GM23338 (cell line): ENCODE data around the gene HOXA3. TPM values are rescaled to one million over a fixed set of nuclear protein-coding genes. Genes with fewer than 3 reads are reported as not detected.
A peak's percentile ranks its signal among the peaks of the same experiment; 100 is the strongest.

ENCODE experiments used
- ATAC-seq: fragments of 200-7000 bp; cut with Tn5 transposase; 3 replicates; pipeline ENCODE4 v1.9.1; 2020
- DNase-seq: peaks from one replicate; pipeline ENCODE4 v3.0.0-alpha.2; 2015; ENCODE audit warnings: low spot score
- H2AFZ ChIP-seq: fragments of 200-600 bp; sonication (generic); 2 replicates; pipeline ENCODE4 v1.8.0; 2016; ENCODE audit warnings: antibody characterized with exemption, mild to moderate bottlenecking, moderate library complexity
- H3F3A ChIP-seq: fragments of 200-600 bp; sonication (generic); replicated peaks from 2 replicates; pipeline ENCODE4 v1.8.0; 2017; ENCODE audit warnings: antibody characterized with exemption, mixed run types, low read depth
- H3K27ac ChIP-seq: fragments of 200-600 bp; sonication (generic); 2 replicates; pipeline ENCODE4 v1.6.1; 2016; ENCODE audit warnings: low read depth
- H3K27me3 ChIP-seq: fragments of 200-600 bp; sonication (generic); 2 replicates; pipeline ENCODE4 v1.8.0; 2016; ENCODE audit warnings: mild to moderate bottlenecking, mixed run types, moderate library complexity; ENCODE audit not compliant: insufficient read depth
- H3K36me3 ChIP-seq: fragments of 200-600 bp; sonication (generic); 2 replicates; pipeline ENCODE4 v1.8.0; 2016; ENCODE audit warnings: mild to moderate bottlenecking; ENCODE audit not compliant: insufficient read depth
- H3K4me1 ChIP-seq: fragments of 200-600 bp; sonication (generic); 2 replicates; pipeline ENCODE4 v1.8.0; 2016; ENCODE audit warnings: mild to moderate bottlenecking, moderate library complexity; ENCODE audit not compliant: insufficient read depth
- H3K4me2 ChIP-seq: fragments of 200-600 bp; sonication (generic); 2 replicates; pipeline ENCODE4 v1.7.1; 2017; ENCODE audit warnings: mixed run types
- H3K4me3 ChIP-seq: fragments of 200-600 bp; sonication (generic); 2 replicates; pipeline ENCODE4 v1.6.1; 2016; ENCODE audit warnings: mixed run types
- H3K79me2 ChIP-seq: fragments of 200-600 bp; sonication (generic); replicated peaks from 2 replicates; pipeline ENCODE4 v1.8.0; 2017; ENCODE audit warnings: mild to moderate bottlenecking; ENCODE audit not compliant: insufficient read depth
- H3K9me2 ChIP-seq: fragments of 200-600 bp; sonication (generic); 2 replicates; pipeline ENCODE4 v1.8.0; 2017; ENCODE audit not compliant: insufficient read depth
- H4K20me1 ChIP-seq: fragments of 200-600 bp; sonication (generic); replicated peaks from 2 replicates; pipeline ENCODE4 v1.8.0; 2017; ENCODE audit warnings: mild to moderate bottlenecking; ENCODE audit not compliant: insufficient read depth
- H3K27ac Mint-ChIP-seq: 2 replicates; pipeline ENCODE4 v1.8.0; 2020; ENCODE audit warnings: inconsistent platforms, mild to moderate bottlenecking, moderate library complexity, mixed read lengths
- H3K27me3 Mint-ChIP-seq: 3 replicates; pipeline ENCODE4 v1.8.0; 2022; ENCODE audit warnings: low read depth, mild to moderate bottlenecking, moderate library complexity, mixed read lengths, inconsistent platforms; ENCODE audit not compliant: insufficient read depth, poor library complexity
- H3K36me3 Mint-ChIP-seq: 3 replicates; pipeline ENCODE4 v1.8.0; 2021; ENCODE audit warnings: low read depth, mild to moderate bottlenecking, inconsistent platforms, moderate library complexity, mixed read lengths
- H3K4me1 Mint-ChIP-seq: 3 replicates; pipeline ENCODE4 v1.8.0; 2020; ENCODE audit warnings: mild to moderate bottlenecking, inconsistent platforms, mixed read lengths
- H3K4me3 Mint-ChIP-seq: 3 replicates; pipeline ENCODE4 v1.8.0; 2021; ENCODE audit warnings: moderate library complexity, mild to moderate bottlenecking, inconsistent platforms, mixed read lengths
- H3K9me3 Mint-ChIP-seq: 3 replicates; pipeline ENCODE4 v1.8.0; 2020; ENCODE audit warnings: moderate library complexity, mild to moderate bottlenecking, inconsistent platforms, mixed read lengths
- EZH2 ChIP-seq: fragments of 200-600 bp; sonication (generic); IDR thresholded peaks from one replicate; pipeline ENCODE4 v1.8.0; 2017; ENCODE audit warnings: antibody characterized with exemption, mild to moderate bottlenecking, low read depth; ENCODE audit not compliant: unreplicated experiment
- POLR2AphosphoS5 ChIP-seq: IDR thresholded peaks from 2 replicates; pipeline ENCODE4 v1.6.1; 2016; ENCODE audit warnings: antibody characterized with exemption, low read depth
- ZNF114 ChIP-seq: fragments of 250-450 bp; sonication (Bioruptor Pico); IDR thresholded peaks from 2 replicates; pipeline ENCODE4 v1.5.0; 2020; ENCODE audit warnings: mild to moderate bottlenecking, moderate library complexity
- ZNF462 ChIP-seq: fragments of 250-450 bp; sonication (Bioruptor Pico); IDR thresholded peaks from 2 replicates; pipeline ENCODE4 v1.5.0; 2020; ENCODE audit warnings: mild to moderate bottlenecking, moderate library complexity
- polyA plus RNA-seq: library from polyadenylated mRNA; unstranded; fragments of >200 nt; fragmentation: Nextera tagmentation; extraction: Ambion mirVana; gene quantifications from 2 replicates; pipeline ENCODE4 v1.2.1, GENCODE V29; 2016
- total RNA-seq: library from RNA; depleted of rRNA; stranded (reverse); fragments of >200 nt; shearing (Covaris generic); gene quantifications from 2 replicates; pipeline ENCODE4 v1.2.3, GENCODE V29; 2014
- TF ChIP-seq, protein P1 (sequence below): IDR thresholded peaks from one replicate; pipeline ENCODE4 v1.6.1; 2018; ENCODE audit warnings: antibody characterized with exemption; ENCODE audit not compliant: unreplicated experiment

HOXA3 gene
- total and polyA plus RNA-seq, 2 experiments from 2014 or later = not detected

DNA sequence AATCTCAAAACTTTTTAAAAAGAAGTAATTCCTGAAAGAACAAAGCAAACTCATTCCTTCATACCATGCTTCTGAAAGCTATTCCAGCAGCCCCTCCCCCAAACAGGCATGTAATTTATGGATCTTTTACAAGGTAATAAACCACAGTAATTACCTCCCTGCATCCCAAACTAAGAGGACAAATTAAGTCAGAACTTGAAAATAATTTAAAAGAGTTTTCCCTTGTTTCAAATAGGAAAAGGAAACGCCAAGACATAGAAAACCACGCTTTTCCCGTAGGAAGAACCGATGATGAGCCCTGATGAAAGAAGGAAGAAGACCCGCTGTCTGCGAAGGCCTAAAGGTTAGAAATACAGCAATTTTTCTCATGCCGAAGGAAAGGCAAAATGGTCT, 30.7 kb downstream of the HOXA3 start:
- Mint-ChIP-seq H3K36me3 (no peaks in the 10 kb centered on the region), H3K27ac (no peak overlapping the region), H3K9me3 (peaks cover 6% of the 10 kb centered on the region; the same call in 1 of the 3 replicates), H3K27me3 (peaks cover 100% of the 10 kb centered on the region), H3K4me1 (peaks cover 16% of the 10 kb centered on the region), H3K4me3 (no peak overlapping the region)
- no peaks in the 10 kb centered on the region for H3K9me2 ChIP-seq
- peak; percentile 90 for TF ChIP-seq EZH2
- TF ChIP-seq ZNF114 (CRISPR knock-in tag) = no peak
- TF ChIP-seq, protein P1, sequence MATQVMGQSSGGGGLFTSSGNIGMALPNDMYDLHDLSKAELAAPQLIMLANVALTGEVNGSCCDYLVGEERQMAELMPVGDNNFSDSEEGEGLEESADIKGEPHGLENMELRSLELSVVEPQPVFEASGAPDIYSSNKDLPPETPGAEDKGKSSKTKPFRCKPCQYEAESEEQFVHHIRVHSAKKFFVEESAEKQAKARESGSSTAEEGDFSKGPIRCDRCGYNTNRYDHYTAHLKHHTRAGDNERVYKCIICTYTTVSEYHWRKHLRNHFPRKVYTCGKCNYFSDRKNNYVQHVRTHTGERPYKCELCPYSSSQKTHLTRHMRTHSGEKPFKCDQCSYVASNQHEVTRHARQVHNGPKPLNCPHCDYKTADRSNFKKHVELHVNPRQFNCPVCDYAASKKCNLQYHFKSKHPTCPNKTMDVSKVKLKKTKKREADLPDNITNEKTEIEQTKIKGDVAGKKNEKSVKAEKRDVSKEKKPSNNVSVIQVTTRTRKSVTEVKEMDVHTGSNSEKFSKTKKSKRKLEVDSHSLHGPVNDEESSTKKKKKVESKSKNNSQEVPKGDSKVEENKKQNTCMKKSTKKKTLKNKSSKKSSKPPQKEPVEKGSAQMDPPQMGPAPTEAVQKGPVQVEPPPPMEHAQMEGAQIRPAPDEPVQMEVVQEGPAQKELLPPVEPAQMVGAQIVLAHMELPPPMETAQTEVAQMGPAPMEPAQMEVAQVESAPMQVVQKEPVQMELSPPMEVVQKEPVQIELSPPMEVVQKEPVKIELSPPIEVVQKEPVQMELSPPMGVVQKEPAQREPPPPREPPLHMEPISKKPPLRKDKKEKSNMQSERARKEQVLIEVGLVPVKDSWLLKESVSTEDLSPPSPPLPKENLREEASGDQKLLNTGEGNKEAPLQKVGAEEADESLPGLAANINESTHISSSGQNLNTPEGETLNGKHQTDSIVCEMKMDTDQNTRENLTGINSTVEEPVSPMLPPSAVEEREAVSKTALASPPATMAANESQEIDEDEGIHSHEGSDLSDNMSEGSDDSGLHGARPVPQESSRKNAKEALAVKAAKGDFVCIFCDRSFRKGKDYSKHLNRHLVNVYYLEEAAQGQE = no peak
- H3K4me3 ChIP-seq = no peak overlapping the region
- H3K4me1 ChIP-seq = peaks cover 24% of the 10 kb centered on the region
- peaks cover 49% of the 10 kb centered on the region for H3F3A ChIP-seq
- no peak overlapping the region; the same call in 1 of the 2 replicates for H3K4me2 ChIP-seq
- H3K27ac ChIP-seq = no peak overlapping the region
- DNase-seq (no peak), ATAC-seq (no peak)
- H2AFZ ChIP-seq = no peak overlapping the region
- peaks cover 65% of the 10 kb centered on the region for H4K20me1 ChIP-seq
- H3K79me2 ChIP-seq = no peaks in the 10 kb centered on the region
- no peaks in the 10 kb centered on the region for H3K36me3 ChIP-seq
- H3K27me3 ChIP-seq = peaks cover 100% of the 10 kb centered on the region

DNA sequence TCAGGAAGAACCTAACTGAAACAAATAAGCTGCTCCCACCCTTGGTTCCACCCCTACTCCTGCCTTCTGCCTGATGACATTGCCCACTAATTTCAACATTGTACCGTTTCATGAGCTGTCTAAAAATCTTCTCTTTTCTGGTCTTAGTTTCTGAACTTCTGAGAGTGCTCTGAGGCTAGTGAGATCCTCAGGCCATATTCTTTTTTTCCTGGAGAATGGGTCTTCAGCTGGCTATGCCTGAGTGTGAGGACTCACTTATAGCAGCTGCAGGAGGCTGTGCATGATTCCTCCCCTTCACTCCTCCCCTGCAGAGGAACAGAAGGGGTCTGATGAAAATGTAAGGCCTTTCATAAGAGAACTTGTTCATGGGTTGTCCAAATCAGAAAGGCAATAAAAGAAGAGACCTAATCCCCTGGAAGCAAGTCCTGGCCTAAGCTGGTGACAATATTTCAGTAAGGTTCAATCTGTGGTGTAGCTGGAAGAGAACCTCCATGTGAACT, 32.9 kb downstream of the HOXA3 start:
- H3K36me3 Mint-ChIP-seq = no peaks in the 10 kb centered on the region
- no peak overlapping the region for H3K27ac ChIP-seq
- H3K27me3 ChIP-seq = peaks cover 100% of the 10 kb centered on the region
- H3K9me3 Mint-ChIP-seq = peaks cover 10% of the 10 kb centered on the region; the same call in 1 of the 3 replicates
- H3K4me3 ChIP-seq = no peak overlapping the region
- ATAC-seq = no peak
- peaks cover 14% of the 10 kb centered on the region for H3K4me1 Mint-ChIP-seq
- peaks cover 29% of the 10 kb centered on the region for H3K4me1 ChIP-seq
- H4K20me1 ChIP-seq = peaks cover 68% of the 10 kb centered on the region
- DNase-seq = no peak
- peaks cover 100% of the 10 kb centered on the region for H3K27me3 Mint-ChIP-seq
- H3F3A ChIP-seq = peaks cover 44% of the 10 kb centered on the region
- H3K27ac Mint-ChIP-seq = no peak overlapping the region
- no peaks in the 10 kb centered on the region for H3K9me2 ChIP-seq
- TF ChIP-seq POLR2AphosphoS5 (no peak), ZNF462 (no peak), EZH2 (peak; percentile 63), ZNF114 (CRISPR knock-in tag) (no peak)
- no peak overlapping the region for H3K4me3 Mint-ChIP-seq
- no peaks in the 10 kb centered on the region for H3K36me3 ChIP-seq
- no peak overlapping the region for H3K4me2 ChIP-seq
- H3K79me2 ChIP-seq = no peaks in the 10 kb centered on the region
- H2AFZ ChIP-seq = no peak overlapping the region
